Uterus (tissue), 2 donors: ENCODE results near the gene KRT31.

Experiments
- CTCF ChIP-seq, 4 experiments: fragments of 200-600 bp in 2 of 4; fragments of 450-650 bp in 2 of 4; sonication (generic) in 2 of 4; IDR thresholded peaks; one replicate each; pipeline ENCODE4 v1.5.1; 2016 to 2019; ENCODE audit warnings: antibody characterized with exemption in 4 of 4, mild to moderate bottlenecking in 2 of 4, moderate library complexity in 1 of 4
- POLR2A ChIP-seq, 2 donors: fragments of 450-650 bp; IDR thresholded peaks; one replicate each; pipeline ENCODE4 v1.6.1; 2016; ENCODE audit warnings: antibody characterized with exemption in 2 of 2, mild to moderate bottlenecking in 1 of 2, moderate library complexity in 1 of 2

DNA sequence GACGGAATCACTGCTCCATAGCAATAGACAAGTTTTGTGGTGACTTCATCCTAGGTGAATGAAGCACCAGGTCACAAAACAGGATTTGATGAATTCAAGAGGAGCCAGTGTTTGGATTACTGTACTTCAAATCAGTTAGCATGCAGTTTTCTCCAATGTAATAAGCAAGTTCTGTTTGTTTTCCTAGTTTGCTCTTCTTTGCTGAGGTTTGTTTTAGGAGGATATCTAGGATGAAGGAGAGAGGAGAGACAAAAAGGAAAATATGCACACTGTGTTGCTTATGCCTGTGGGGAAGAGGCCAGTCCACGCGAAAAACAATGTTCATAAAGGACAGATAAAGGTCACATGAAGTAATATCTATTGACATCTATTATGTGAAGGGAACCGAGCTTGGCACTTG, 18.0 kb upstream of the KRT31 start:
- no peak for TF ChIP-seq CTCF (IDR thresholded peaks at IDR 0.05)
- TF ChIP-seq POLR2A (IDR thresholded peaks at IDR 0.05), result no peak
